ENCODE results near the gene CYTH2. TPM values are rescaled to one million over a fixed set of nuclear protein-coding genes. Genes with fewer than 3 reads are reported as not detected.

CYTH2 gene
- total RNA-seq, 1 experiment from 2014 or later, result 72.6 TPM

DNA sequence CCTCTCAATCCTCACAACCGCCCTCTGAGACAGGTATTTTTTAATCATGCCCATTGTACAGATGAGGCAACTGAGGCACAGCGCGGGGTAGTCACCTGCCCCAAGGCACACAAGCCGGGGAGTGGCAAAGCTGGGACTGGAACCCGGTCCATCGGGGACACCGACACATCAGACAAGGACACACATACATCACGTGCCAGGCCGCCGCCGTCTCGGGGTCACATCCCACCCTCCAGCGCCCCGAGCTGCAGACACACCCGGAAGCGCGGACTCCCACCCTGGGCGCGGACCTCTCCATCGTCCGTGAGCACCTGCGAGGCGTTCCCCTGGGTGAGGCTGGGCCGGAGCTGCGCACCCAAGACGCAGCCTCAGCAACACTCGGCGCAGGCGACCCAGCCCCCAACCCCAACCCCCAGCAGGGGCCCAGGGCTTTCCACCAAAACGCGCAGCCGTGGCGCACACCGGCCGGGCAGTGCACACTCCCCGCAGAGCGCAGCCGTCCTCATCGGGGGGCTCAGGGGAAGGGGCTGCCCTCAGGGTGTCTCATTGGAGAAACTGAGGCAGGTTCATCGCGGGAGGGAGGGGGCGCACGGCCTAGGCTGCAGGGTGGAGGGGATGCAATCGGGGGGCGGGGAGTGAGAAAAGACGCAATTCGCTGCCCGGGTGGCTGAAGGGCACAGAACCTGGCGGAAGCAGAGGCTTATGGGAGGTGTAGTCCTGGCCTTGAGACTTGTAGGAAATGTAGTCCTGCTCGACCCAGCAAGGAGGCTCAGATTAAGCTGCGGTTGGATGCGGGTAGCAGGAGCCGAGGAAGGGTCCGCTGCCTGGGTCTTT, 44.3 kb downstream of the CYTH2 start (continued):
- no peak for TF ChIP-seq IRF2 (CRISPR knock-in tag; IDR thresholded peaks at IDR 0.05; ENCODE audit: borderline replicate concordance, low read depth)
- TF ChIP-seq ZNF138 (CRISPR knock-in tag; conservative IDR thresholded peaks at IDR 0.05), result no peak
- TF ChIP-seq, protein P1, sequence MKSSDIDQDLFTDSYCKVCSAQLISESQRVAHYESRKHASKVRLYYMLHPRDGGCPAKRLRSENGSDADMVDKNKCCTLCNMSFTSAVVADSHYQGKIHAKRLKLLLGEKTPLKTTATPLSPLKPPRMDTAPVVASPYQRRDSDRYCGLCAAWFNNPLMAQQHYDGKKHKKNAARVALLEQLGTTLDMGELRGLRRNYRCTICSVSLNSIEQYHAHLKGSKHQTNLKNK (CRISPR knock-in tag; IDR thresholded peaks at IDR 0.05), result no peak
- TF ChIP-seq, protein P2, sequence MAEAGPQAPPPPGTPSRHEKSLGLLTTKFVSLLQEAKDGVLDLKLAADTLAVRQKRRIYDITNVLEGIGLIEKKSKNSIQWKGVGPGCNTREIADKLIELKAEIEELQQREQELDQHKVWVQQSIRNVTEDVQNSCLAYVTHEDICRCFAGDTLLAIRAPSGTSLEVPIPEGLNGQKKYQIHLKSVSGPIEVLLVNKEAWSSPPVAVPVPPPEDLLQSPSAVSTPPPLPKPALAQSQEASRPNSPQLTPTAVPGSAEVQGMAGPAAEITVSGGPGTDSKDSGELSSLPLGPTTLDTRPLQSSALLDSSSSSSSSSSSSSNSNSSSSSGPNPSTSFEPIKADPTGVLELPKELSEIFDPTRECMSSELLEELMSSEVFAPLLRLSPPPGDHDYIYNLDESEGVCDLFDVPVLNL (CRISPR knock-in tag; IDR thresholded peaks at IDR 0.05; ENCODE audit: borderline replicate concordance, low read depth), result no peak
- TF ChIP-seq, protein P3, sequence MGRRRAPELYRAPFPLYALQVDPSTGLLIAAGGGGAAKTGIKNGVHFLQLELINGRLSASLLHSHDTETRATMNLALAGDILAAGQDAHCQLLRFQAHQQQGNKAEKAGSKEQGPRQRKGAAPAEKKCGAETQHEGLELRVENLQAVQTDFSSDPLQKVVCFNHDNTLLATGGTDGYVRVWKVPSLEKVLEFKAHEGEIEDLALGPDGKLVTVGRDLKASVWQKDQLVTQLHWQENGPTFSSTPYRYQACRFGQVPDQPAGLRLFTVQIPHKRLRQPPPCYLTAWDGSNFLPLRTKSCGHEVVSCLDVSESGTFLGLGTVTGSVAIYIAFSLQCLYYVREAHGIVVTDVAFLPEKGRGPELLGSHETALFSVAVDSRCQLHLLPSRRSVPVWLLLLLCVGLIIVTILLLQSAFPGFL (CRISPR knock-in tag; IDR thresholded peaks at IDR 0.05; ENCODE audit: borderline replicate concordance), result no peak
- TF ChIP-seq, protein P4, sequence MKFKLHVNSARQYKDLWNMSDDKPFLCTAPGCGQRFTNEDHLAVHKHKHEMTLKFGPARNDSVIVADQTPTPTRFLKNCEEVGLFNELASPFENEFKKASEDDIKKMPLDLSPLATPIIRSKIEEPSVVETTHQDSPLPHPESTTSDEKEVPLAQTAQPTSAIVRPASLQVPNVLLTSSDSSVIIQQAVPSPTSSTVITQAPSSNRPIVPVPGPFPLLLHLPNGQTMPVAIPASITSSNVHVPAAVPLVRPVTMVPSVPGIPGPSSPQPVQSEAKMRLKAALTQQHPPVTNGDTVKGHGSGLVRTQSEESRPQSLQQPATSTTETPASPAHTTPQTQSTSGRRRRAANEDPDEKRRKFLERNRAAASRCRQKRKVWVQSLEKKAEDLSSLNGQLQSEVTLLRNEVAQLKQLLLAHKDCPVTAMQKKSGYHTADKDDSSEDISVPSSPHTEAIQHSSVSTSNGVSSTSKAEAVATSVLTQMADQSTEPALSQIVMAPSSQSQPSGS (CRISPR knock-in tag; IDR thresholded peaks at IDR 0.05; ENCODE audit: borderline replicate concordance, low read depth), result no peak
- TF ChIP-seq, protein P5, sequence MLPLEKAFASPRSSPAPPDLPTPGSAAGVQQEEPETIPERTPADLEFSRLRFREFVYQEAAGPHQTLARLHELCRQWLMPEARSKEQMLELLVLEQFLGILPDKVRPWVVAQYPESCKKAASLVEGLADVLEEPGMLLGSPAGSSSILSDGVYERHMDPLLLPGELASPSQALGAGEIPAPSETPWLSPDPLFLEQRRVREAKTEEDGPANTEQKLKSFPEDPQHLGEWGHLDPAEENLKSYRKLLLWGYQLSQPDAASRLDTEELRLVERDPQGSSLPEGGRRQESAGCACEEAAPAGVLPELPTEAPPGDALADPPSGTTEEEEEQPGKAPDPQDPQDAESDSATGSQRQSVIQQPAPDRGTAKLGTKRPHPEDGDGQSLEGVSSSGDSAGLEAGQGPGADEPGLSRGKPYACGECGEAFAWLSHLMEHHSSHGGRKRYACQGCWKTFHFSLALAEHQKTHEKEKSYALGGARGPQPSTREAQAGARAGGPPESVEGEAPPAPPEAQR (CRISPR knock-in tag; IDR thresholded peaks at IDR 0.05), result no peak
- TF ChIP-seq ZNF232 (CRISPR knock-in tag; IDR thresholded peaks at IDR 0.05), result no peak
- no peak for TF ChIP-seq FOXJ3 (CRISPR knock-in tag; IDR thresholded peaks at IDR 0.05; ENCODE audit: borderline replicate concordance)
- peak; percentile 51; the same call in 1 of the 2 replicates for TF ChIP-seq GABPB1 (CRISPR knock-in tag; IDR thresholded peaks at IDR 0.05)
- TF ChIP-seq ZNF423 (CRISPR knock-in tag; IDR thresholded peaks at IDR 0.05), result peak; percentile 42; the same call in 1 of the 2 replicates
- TF ChIP-seq, protein P6, sequence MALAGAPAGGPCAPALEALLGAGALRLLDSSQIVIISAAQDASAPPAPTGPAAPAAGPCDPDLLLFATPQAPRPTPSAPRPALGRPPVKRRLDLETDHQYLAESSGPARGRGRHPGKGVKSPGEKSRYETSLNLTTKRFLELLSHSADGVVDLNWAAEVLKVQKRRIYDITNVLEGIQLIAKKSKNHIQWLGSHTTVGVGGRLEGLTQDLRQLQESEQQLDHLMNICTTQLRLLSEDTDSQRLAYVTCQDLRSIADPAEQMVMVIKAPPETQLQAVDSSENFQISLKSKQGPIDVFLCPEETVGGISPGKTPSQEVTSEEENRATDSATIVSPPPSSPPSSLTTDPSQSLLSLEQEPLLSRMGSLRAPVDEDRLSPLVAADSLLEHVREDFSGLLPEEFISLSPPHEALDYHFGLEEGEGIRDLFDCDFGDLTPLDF (CRISPR knock-in tag; IDR thresholded peaks at IDR 0.05), result no peak
- TF ChIP-seq CREM (CRISPR knock-in tag; IDR thresholded peaks at IDR 0.05), result no peak
- peak; percentile 78; the same call in 1 of the 2 replicates for TF ChIP-seq ESRRA (CRISPR knock-in tag; IDR thresholded peaks at IDR 0.05; ENCODE audit: borderline replicate concordance)
- no peak for TF ChIP-seq ZBTB21 (CRISPR knock-in tag; IDR thresholded peaks at IDR 0.05; ENCODE audit: borderline replicate concordance)
- 0 out of 2 replicates have a peak, but pooled peaks have one; percentile 38 for TF ChIP-seq ZNF416 (CRISPR knock-in tag; IDR thresholded peaks at IDR 0.05)
- TF ChIP-seq MYBL2 (CRISPR knock-in tag; IDR thresholded peaks at IDR 0.05), result no peak
- TF ChIP-seq ZNF263 (CRISPR knock-in tag; IDR thresholded peaks at IDR 0.05; ENCODE audit: low read depth), result no peak
- TF ChIP-seq, protein P7, sequence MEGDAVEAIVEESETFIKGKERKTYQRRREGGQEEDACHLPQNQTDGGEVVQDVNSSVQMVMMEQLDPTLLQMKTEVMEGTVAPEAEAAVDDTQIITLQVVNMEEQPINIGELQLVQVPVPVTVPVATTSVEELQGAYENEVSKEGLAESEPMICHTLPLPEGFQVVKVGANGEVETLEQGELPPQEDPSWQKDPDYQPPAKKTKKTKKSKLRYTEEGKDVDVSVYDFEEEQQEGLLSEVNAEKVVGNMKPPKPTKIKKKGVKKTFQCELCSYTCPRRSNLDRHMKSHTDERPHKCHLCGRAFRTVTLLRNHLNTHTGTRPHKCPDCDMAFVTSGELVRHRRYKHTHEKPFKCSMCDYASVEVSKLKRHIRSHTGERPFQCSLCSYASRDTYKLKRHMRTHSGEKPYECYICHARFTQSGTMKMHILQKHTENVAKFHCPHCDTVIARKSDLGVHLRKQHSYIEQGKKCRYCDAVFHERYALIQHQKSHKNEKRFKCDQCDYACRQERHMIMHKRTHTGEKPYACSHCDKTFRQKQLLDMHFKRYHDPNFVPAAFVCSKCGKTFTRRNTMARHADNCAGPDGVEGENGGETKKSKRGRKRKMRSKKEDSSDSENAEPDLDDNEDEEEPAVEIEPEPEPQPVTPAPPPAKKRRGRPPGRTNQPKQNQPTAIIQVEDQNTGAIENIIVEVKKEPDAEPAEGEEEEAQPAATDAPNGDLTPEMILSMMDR (IDR thresholded peaks at IDR 0.05), result no peak
- TF ChIP-seq OVOL2 (CRISPR knock-in tag; IDR thresholded peaks at IDR 0.05; ENCODE audit: borderline replicate concordance), result no peak
- TF ChIP-seq, protein P8, sequence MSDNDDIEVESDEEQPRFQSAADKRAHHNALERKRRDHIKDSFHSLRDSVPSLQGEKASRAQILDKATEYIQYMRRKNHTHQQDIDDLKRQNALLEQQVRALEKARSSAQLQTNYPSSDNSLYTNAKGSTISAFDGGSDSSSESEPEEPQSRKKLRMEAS (CRISPR knock-in tag; IDR thresholded peaks at IDR 0.05), result 0 out of 2 replicates have a peak, but pooled peaks have one; percentile 63
- TF ChIP-seq, protein P9, sequence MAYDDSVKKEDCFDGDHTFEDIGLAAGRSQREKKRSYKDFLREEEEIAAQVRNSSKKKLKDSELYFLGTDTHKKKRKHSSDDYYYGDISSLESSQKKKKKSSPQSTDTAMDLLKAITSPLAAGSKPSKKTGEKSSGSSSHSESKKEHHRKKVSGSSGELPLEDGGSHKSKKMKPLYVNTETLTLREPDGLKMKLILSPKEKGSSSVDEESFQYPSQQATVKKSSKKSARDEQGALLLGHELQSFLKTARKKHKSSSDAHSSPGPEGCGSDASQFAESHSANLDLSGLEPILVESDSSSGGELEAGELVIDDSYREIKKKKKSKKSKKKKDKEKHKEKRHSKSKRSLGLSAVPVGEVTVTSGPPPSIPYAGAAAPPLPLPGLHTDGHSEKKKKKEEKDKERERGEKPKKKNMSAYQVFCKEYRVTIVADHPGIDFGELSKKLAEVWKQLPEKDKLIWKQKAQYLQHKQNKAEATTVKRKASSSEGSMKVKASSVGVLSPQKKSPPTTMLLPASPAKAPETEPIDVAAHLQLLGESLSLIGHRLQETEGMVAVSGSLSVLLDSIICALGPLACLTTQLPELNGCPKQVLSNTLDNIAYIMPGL (CRISPR knock-in tag; IDR thresholded peaks at IDR 0.05), result 0 out of 2 replicates have a peak, but pooled peaks have one; percentile 66
- no peak for TF ChIP-seq FOXP1 (CRISPR knock-in tag; IDR thresholded peaks at IDR 0.05; ENCODE audit: borderline replicate concordance)
- 0 out of 2 replicates have a peak, but pooled peaks have one; percentile 17 for TF ChIP-seq FOXK1 (CRISPR knock-in tag; IDR thresholded peaks at IDR 0.05)
- TF ChIP-seq PRRX2 (CRISPR knock-in tag; IDR thresholded peaks at IDR 0.05), result no peak
- no peak for TF ChIP-seq NR1H2 (CRISPR knock-in tag; IDR thresholded peaks at IDR 0.05)
- TF ChIP-seq, protein P10, sequence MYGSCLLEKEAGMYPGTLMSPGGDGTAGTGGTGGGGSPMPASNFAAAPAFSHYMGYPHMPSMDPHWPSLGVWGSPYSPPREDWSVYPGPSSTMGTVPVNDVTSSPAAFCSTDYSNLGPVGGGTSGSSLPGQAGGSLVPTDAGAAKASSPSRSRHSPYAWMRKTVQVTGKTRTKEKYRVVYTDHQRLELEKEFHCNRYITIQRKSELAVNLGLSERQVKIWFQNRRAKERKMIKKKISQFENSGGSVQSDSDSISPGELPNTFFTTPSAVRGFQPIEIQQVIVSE (CRISPR knock-in tag; IDR thresholded peaks at IDR 0.05; ENCODE audit: borderline replicate concordance), result no peak

Data from WTC11 (cell line).